GM18517 (cell line): ENCODE data around the gene SPACA6.
"Not testable (repeated sequence)": the region's sequence is repeated elsewhere in the genome, so short reads cannot be mapped to it uniquely, and the experiment has no call there.

ENCODE experiments used
- ATAC-seq: cut with Tn5 transposase; IDR thresholded peaks from one replicate; pipeline ENCODE4 v1.9.1; 2021; ENCODE audit warnings: mild to moderate bottlenecking, moderate library complexity; ENCODE audit not compliant: unreplicated experiment

Gene SPACA6

DNA sequence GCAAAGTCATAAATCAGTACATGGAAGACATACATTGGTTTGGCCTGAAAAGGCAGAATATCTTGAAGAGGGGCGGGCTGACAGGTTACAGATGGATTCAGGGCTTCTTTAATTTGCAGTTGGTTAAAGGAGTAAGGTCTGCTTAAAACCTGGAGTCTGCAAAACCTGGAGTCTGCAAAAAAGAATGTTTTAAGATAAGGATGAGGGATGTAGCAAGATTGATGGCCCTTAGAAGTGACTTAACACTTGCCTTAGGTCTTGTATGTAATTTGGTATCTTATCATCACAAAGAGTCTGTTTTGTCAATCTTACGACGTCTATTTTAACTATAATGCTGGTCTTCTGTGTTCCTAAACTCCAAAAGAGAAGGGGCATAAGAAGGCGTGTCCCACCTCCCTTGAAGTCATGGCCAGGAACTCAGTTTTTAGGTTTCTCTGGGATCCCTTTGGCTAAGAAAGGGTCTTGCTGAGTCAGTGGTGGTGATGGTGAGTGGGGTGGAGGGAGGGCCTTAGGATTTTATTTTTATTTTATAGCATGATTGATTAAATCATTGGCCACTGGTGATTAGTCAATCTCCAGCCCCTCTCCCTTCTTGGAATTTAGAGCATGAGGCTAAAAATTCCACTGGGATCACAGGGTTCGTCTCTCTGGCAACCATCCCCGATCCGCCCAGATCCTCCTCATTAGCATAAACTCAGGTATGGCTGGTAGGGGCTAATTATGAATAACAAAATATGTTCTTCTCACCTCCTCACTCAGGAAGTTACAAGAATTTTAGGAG, 40.8 kb downstream of the SPACA6 start:
- ATAC-seq, result no peak

DNA sequence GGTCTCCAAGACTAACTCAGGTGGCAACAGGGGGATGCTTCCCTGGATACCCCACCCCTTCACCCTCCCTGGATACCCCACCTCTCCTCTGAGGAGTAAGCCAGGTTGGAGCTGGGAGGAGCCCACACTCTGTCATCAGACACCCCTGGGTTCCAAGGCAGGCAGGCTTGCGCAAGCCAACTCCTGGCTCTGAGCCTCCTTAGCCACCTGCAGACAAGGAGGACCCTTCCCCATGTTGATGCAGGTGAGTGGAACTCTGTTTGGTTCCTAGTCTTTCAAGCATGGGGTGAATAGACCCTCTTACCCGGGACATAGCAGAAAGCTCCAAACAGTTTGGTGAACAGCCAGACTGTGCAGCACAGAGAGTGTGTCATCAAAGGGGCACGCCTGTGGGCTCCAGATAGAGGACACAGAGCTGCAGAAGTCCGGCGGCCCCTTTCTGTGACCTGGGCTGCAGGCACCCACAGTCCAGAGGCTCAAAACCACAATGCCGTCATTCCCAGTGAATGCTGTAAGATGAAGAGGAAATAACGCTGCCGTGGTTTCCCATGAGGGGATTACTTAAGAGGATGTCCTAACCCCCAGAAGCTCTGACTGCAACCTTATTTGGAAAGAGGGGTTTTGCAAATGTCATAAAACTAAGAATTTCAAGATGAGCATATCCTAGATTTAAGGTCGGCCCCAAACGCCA, 42.8 kb downstream of the SPACA6 start:
- ATAC-seq, result no peak

DNA sequence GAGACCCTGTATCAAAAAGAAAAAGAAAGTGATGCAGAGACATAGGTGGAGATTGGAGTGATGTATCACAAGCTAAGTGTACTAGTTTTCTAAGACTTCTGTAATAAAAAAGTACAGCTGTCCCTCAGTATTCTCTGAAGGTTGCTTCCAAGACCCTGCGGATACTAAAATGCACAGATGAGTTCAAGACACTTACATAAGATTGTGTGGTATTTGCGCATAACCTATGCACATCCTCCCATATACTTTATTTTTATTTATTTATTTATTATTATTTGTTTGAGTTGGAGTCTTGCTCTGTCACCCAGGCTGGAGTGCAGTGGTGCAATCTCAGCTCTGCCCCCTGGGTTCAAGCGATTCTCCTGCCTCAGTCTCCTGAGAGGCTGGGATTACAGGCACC, 44.3 kb downstream of the SPACA6 start:
- ATAC-seq, result no peak

DNA sequence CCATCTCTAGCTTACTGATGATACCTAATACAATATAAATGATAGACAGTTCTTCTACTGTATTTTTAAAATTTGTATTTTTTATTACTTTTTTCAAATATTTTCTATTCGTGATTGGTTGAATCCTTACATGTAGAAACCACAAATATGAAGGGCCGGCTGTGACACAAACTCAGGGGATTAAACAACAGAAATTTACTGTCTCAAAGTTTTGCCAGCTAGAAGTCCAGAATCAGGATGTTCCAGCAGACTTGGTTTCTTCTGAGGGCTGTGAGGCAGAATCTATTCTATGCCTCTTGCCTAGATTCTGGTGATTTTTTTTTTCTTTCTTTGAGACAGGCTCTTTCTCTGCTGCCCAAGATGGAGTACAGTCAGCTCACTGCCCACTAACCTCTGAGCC, 44.8 kb downstream of the SPACA6 start:
- ATAC-seq, result no peak

DNA sequence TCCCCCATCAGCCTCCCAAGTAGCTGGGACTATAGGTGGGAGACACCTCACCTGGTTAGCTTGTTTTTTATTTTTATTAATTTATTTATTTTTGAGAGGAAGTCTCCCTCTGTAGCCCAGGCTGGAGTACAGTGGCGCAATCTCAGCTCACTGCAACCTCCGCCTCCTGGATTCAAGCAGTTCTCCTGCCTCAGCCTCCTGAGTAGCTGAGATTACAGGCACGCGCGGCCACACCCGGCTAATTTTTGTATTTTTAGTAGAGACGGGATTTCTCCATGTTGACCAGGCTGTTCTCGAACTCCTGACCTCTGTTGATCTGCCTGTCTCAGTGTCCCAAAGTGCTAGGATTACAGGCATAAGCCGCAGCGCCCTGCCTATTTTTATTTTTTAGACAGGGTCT, 45.4 kb downstream of the SPACA6 start:
- not testable (repeated sequence) for ATAC-seq

DNA sequence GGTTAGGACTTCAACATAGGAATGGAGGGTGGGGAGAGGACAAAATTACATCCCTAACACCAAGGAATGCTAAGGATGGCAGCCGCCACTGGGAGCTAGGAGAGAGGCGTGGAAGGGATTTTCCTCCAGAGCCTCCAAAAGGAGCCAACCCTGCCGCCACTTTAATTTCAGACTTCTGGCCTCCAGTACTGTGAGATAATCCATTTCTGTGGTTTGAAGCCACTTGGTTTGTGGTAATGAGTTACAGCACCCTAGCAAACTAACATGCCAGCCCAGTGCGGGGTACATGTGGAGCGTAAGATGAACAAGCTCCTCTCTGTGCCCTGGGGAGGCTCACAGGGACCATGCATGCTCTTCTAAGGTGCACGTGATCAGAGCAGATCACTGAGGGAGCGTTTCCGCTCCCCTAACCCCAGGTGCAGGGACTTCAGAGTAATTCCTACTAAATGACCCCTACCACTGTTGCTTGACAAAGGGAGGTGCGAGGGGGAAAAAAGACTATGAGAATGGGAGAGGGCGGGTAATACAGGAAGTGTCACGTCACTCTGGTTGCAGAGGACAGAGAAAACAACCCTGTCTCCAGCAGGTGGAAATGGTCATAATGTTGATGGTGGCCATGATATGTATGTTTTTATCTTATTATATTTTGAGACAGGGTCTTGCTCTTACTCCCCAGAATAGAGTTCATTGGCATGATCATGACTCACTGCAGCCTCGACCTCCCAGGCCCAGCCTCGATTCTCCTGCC, 46.5 kb downstream of the SPACA6 start:
- no peak for ATAC-seq

DNA sequence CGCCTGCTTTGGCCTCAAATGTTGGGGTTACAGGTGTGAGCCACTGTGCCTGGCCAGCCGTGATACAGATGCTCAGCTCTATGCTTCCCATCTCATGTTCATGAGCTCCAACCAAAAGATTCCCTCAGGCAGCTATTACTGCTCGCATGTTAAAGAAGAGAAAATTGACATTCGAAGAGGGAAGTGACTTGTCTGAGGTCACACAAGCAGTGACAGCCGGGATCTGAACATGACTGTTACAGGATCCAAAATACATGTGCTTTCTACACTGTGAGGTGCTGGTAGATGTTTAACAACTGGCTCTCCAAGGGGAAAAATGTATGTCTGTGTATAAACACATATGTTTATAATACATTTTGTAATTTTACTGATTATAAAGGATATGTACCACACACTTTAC, 47.2 kb downstream of the SPACA6 start:
- ATAC-seq, result no peak

DNA sequence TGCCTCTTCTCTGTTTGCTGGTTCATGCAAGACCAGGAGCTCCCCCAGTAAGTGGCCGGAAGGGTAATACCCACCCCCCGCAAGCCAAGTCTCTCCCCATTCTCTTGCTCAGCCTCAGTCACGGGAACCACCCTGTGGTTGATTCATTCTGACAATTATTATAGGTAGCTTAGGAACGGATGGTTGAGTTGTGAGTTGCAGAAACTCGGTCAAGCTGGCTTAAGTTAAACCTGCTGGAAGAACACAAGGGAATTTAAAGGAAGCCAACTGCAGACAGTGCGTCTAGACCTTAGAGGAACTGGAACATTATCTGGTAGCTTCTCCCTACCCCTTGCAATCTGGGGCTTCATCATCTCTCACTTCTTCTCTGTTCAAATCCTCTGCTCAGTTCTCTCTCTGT, 49.7 kb downstream of the SPACA6 start:
- no peak for ATAC-seq

DNA sequence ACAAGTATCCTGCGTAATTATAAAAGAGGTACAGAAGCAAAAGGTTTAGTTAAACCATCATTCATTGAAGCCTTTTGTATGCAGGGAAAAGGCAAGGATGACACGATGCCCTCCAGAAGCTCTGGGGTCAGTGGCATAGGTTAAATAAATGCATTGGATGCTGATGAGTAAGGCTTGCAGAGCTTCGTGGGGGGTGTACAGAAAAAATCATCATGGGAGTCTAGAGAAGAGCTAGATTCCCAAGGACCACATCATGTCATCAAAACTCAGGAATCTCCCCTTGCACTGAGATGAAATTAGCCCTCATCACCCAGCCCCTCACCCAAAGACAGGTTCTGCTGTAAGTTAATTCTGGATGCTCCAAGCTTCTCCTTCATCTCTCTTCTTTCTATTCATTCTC, 50.3 kb downstream of the SPACA6 start:
- no peak for ATAC-seq

DNA sequence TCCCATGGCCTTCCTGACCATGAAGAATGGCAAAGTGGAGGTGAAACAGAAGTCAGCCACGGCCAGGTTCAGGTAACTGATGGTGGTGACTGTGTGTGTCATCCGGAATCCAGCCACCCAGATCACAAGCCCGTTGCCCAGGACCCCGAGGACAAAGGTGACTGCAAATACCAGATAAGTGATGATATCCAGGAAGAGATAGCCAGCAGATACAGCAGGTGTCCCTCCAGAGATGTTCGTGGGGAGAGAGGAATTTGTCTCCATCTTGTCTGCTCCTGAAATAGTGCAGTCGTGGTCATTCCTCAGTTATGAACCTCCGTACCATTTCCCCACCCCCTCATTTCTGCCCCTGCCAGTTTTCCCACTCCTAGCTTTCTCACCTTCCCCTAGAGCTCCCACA, 53.6 kb downstream of the SPACA6 start:
- no peak for ATAC-seq

DNA sequence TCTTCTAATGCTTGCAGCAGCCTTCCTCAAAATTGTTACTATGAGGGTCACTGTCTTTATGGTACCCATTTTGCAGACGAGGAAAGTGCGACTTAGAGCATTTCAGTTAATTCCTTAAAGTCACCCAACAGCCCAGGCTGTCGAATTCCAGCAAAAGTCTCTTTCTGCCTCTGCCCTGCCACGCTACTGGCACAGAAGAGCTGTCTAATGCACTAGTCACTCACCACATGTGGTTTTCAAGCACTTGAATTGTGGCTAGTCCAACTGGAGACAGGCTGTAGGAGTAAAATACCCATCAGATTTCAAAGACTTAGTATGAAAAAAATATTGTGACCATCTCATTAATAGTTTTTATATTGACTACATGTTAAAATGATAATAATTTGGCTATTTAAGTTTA, 56.8 kb downstream of the SPACA6 start:
- ATAC-seq, result no peak

DNA sequence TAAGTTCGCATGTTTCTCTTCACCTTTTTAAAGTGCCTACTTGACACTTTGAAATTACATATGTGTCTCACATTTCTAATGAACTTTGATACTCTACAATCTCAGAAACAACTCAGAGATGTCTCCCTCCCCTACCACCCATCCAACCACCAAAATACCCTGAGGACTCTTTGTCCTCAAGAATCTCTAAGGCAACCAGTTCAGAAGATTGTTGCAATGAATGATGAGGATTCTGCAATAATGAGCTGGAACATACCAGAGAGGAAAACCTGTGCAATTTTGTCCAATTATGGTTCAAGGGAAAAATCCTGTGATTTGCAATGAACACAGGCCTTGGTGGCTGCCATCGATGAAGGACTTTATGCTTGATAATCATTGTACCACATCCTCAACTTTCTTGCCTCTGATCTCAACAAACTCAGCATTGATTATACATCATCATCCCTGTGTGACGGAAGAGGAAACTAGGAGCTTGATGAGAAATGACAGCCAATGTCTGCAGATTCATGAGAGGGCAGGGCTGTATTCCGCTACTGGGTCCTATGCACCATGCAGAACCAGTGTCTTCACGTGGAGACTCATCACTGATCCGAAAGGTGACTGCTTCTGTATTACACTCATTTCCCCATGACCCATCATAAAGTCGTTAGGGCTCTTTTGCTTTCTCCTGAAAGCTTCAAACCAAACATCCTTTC, 57.4 kb downstream of the SPACA6 start:
- ATAC-seq, result no peak

DNA sequence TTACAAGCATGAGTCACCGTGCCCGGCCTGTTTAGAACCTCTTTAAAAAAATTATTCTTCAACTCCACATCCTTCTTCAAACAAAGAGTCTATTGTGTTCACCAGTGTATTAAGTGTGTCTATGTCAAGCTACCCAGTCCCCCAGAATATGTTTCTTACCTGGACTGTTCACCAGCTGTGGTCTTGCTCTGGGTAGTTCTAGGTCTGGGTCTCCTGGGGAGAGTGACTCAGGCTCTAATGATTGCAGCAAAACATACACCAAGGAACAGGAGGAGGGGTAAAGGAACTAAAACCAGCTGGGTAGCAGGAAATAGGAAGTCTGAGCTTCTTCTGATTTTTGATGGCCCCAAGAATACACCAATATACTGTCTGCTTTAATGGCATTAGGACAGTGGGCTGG, 58.5 kb downstream of the SPACA6 start, which contains the start of gene FPR1:
TSS of gene FPR1 (minus strand) at position 224 of the 400 bp plus-strand sequence. CDS start 4,884 bp downstream, outside the sequence.
- ATAC-seq, result no peak

DNA sequence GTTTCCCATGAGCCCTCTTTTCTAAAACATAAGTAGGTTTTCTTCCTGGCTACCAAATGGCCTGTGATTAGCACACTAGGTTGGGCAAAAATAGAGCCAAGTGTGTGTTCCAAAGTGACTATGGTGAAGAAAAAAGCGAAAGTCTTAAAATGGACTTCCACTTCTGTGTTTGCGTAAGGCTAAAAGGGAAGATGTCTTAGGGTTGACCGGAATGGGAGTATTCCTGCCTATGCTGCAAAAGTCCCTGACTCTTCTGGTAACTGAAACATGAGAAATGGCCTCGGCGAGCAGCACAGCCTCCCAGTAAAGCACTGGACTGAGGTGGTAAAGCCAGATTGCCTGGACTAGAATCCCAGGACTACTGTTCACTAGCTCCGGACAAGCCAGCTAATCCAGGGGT, 61.0 kb downstream of the SPACA6 start:
- ATAC-seq, result no peak

DNA sequence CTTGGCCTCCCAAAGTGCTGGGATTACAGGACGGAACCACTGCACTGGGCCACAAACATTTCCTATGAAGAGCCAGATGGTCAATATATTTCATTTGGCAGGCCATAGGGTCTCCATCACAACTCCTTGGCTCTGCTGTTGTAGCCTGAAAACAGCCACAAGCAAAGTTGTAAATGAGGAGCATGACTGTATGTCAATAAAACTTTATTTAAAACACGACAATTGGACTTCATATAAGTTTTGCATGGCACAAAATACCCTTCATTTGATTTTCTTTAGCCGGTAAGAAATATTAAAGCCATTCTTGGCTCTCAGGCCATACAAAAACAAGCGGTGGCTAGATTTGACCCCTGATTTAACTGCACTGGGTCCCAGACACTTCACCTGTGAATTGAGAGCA, 61.6 kb downstream of the SPACA6 start:
- no peak for ATAC-seq
